Activated naive CD8-positive, alpha-beta T cell treated with anti-CD3 and anti-CD28 coated beads, Interleukin-2, amount 10 ng/mL, durations not matched to agents 7 days and 5 days (primary cell): ENCODE results near the gene YPEL3. TPM values are rescaled to one million over a fixed set of nuclear protein-coding genes. Genes with fewer than 3 reads are reported as not detected.
A peak's percentile ranks its signal among the peaks of the same experiment; 100 is the strongest.

Source experiments
- ATAC-seq: fragments of 150-1000 bp; cut with Tn5 transposase; one replicate; pipeline ENCODE4 v1.10.0; 2021; ENCODE audit warnings: low read depth, moderate library complexity
- POLR2A ChIA-PET: fragments of 350-600 bp; sonication (Branson Sonifier 250); formaldehyde crosslinking; loops from one replicate; lab custom pipeline; 2021; ENCODE audit warnings: antibody characterized with exemption; lab: Charles Lee
- DNase-seq: peaks from one replicate; pipeline ENCODE4 v3.0.0; 2021
- H3K27ac Mint-ChIP-seq: one replicate; pipeline ENCODE4 v1.8.0; 2022; ENCODE audit warnings: mild to moderate bottlenecking, mixed read lengths
- H3K27me3 Mint-ChIP-seq: one replicate; pipeline ENCODE4 v1.8.0; 2022; ENCODE audit warnings: mild to moderate bottlenecking, moderate library complexity, mixed read lengths
- H3K36me3 Mint-ChIP-seq: one replicate; pipeline ENCODE4 v1.8.0; 2021; ENCODE audit warnings: mild to moderate bottlenecking, mixed read lengths
- H3K4me1 Mint-ChIP-seq: one replicate; pipeline ENCODE4 v1.8.0; 2021; ENCODE audit warnings: mixed read lengths
- H3K4me3 Mint-ChIP-seq: one replicate; pipeline ENCODE4 v1.8.0; 2022; ENCODE audit warnings: mild to moderate bottlenecking, moderate library complexity, mixed read lengths
- H3K9me3 Mint-ChIP-seq: one replicate; pipeline ENCODE4 v1.8.0; 2021; ENCODE audit warnings: mixed read lengths
- total RNA-seq, 2 experiments: library from RNA; stranded (reverse); gene quantifications; one replicate each; pipeline ENCODE4 v1.2.3, GENCODE V29; 2021

The YPEL3 gene
- total RNA-seq, 2 experiments from 2014 or later = 135 to 139 TPM

- no peak for ATAC-seq
- Mint-ChIP-seq H3K27me3 (no peaks in the 10 kb centered on the region), H3K36me3 (peaks cover 5% of the 10 kb centered on the region), H3K4me1 (peaks cover 3% of the 10 kb centered on the region), H3K4me3 (no peak overlapping the region), H3K27ac (no peak overlapping the region), H3K9me3 (no peaks in the 10 kb centered on the region)
- POLR2A ChIA-PET = no interaction called here
- DNase-seq = no peak
Measured at GRCh38 chr16:30060836-30061554, 35.0 kb downstream of the YPEL3 start.

- DNase-seq (no peak), ATAC-seq (no peak)
- H3K36me3 Mint-ChIP-seq = peaks cover 4% of the 10 kb centered on the region
- no peak overlapping the region for H3K4me3 Mint-ChIP-seq
- no peaks in the 10 kb centered on the region for H3K27me3 Mint-ChIP-seq
- H3K27ac Mint-ChIP-seq = no peak overlapping the region
- peaks cover 3% of the 10 kb centered on the region for H3K4me1 Mint-ChIP-seq
- H3K9me3 Mint-ChIP-seq = no peaks in the 10 kb centered on the region
- POLR2A ChIA-PET = no interaction called here
Measured at GRCh38 chr16:30060346-30060745, 35.7 kb downstream of the YPEL3 start.

- POLR2A ChIA-PET = interaction anchor here (0.5 to 2.0 kb wide), 6 partner anchors 11 to 382 kb away, joined by 3 to 13 read pairs (median 4); partner anchors contain the start of genes ALDOA, KCTD13 and PPP4C
- H3K36me3 Mint-ChIP-seq = peaks cover 12% of the 10 kb centered on the region
- peak overlapping the region; percentile 42 for H3K4me3 Mint-ChIP-seq
- H3K9me3 Mint-ChIP-seq = no peaks in the 10 kb centered on the region
- no peak overlapping the region for H3K27ac Mint-ChIP-seq
- H3K27me3 Mint-ChIP-seq = no peaks in the 10 kb centered on the region
- H3K4me1 Mint-ChIP-seq = peaks cover 21% of the 10 kb centered on the region
- peak; percentile 69 for DNase-seq
- ATAC-seq = peak; percentile 82
Measured at GRCh38 chr16:30054959-30055553, 41.0 kb downstream of the YPEL3 start.

- no peak overlapping the region for H3K27ac Mint-ChIP-seq
- peak overlapping the region; percentile 42 for H3K4me3 Mint-ChIP-seq
- H3K36me3 Mint-ChIP-seq = peaks cover 10% of the 10 kb centered on the region
- H3K9me3 Mint-ChIP-seq = no peaks in the 10 kb centered on the region
- H3K27me3 Mint-ChIP-seq = no peaks in the 10 kb centered on the region
- ATAC-seq = no peak
- no peak for DNase-seq
- POLR2A ChIA-PET = interaction anchor here (0.5 to 2.0 kb wide), 6 partner anchors 12 to 381 kb away, joined by 3 to 13 read pairs (median 4); partner anchors contain the start of genes ALDOA, CORO1A, KCTD13 and PPP4C
- peaks cover 21% of the 10 kb centered on the region for H3K4me1 Mint-ChIP-seq
Measured at GRCh38 chr16:30054451-30054850, 41.6 kb downstream of the YPEL3 start.

GRCh38 chr16:30053376-30054015 is 42.5 kb downstream of the YPEL3 start:
- peaks cover 21% of the 10 kb centered on the region for H3K4me1 Mint-ChIP-seq
- POLR2A ChIA-PET = interaction anchor here (0.6 to 1.8 kb wide), 9 partner anchors 10 to 131 kb away, joined by 3 to 15 read pairs (median 5); partner anchors contain the start of genes ALDOA, CORO1A, HIRIP3 and INO80E
- peak; percentile 4 for ATAC-seq
- no peaks in the 10 kb centered on the region for H3K27me3 Mint-ChIP-seq
- peaks cover 8% of the 10 kb centered on the region for H3K36me3 Mint-ChIP-seq
- no peak for DNase-seq
- H3K27ac Mint-ChIP-seq = no peak overlapping the region
- peak overlapping the region; percentile 87 for H3K4me3 Mint-ChIP-seq
- H3K9me3 Mint-ChIP-seq = no peaks in the 10 kb centered on the region

- peak; percentile 95 for DNase-seq
- peak; percentile 76 for ATAC-seq
- no peaks in the 10 kb centered on the region for H3K9me3 Mint-ChIP-seq
- H3K27me3 Mint-ChIP-seq = no peaks in the 10 kb centered on the region
- H3K4me3 Mint-ChIP-seq = peak overlapping the region; percentile 87
- H3K4me1 Mint-ChIP-seq = peaks cover 21% of the 10 kb centered on the region
- H3K36me3 Mint-ChIP-seq = peaks cover 8% of the 10 kb centered on the region
- POLR2A ChIA-PET = interaction anchor here (0.6 to 1.8 kb wide), 10 partner anchors 11 to 357 kb away, joined by 3 to 15 read pairs (median 5); partner anchors contain the start of genes ALDOA, CORO1A, HIRIP3 and INO80E
- peak overlapping the region; percentile 67 for H3K27ac Mint-ChIP-seq
Measured at GRCh38 chr16:30052671-30053372, 43.2 kb downstream of the YPEL3 start.

- Mint-ChIP-seq H3K4me3 (peak overlapping the region; percentile 87), H3K36me3 (peaks cover 8% of the 10 kb centered on the region), H3K27ac (peak overlapping the region; percentile 66), H3K9me3 (no peaks in the 10 kb centered on the region), H3K4me1 (peaks cover 21% of the 10 kb centered on the region), H3K27me3 (peaks cover 2% of the 10 kb centered on the region)
- POLR2A ChIA-PET = interaction anchor here (0.9 to 1.0 kb wide), 2 partner anchors 78 to 126 kb away, joined by 3 read pairs; partner anchors contain the start of genes KCTD13 and TAOK2
- DNase-seq (no peak), ATAC-seq (no peak)
Measured at GRCh38 chr16:30051518-30051917, 44.5 kb downstream of the YPEL3 start.

GRCh38 chr16:30049871-30050270 is 46.1 kb downstream of the YPEL3 start:
- POLR2A ChIA-PET = no interaction called here
- H3K36me3 Mint-ChIP-seq = peaks cover 10% of the 10 kb centered on the region

GRCh38 chr16:30046588-30046987 is 49.4 kb downstream of the YPEL3 start:
- peaks cover 4% of the 10 kb centered on the region for H3K27me3 Mint-ChIP-seq
- peaks cover 11% of the 10 kb centered on the region for H3K4me1 Mint-ChIP-seq
- no peak overlapping the region for H3K27ac Mint-ChIP-seq
- DNase-seq = no peak
- ATAC-seq = no peak
- no peak overlapping the region for H3K4me3 Mint-ChIP-seq
- POLR2A ChIA-PET = no interaction called here
- H3K9me3 Mint-ChIP-seq = peaks cover 2% of the 10 kb centered on the region
- H3K36me3 Mint-ChIP-seq = peaks cover 9% of the 10 kb centered on the region

More at GRCh38 chr16:30049871-30050270, 46.1 kb downstream of the YPEL3 start:
- no peak for ATAC-seq
- Mint-ChIP-seq H3K9me3 (peaks cover 2% of the 10 kb centered on the region), H3K4me1 (peaks cover 23% of the 10 kb centered on the region), H3K27me3 (peaks cover 4% of the 10 kb centered on the region), H3K27ac (no peak overlapping the region), H3K4me3 (no peak overlapping the region)
- DNase-seq = no peak

- H3K27me3 Mint-ChIP-seq = peaks cover 4% of the 10 kb centered on the region
- peaks cover 2% of the 10 kb centered on the region for H3K9me3 Mint-ChIP-seq
- ATAC-seq = no peak
- H3K4me1 Mint-ChIP-seq = peaks cover 9% of the 10 kb centered on the region
- peaks cover 7% of the 10 kb centered on the region for H3K36me3 Mint-ChIP-seq
- POLR2A ChIA-PET = interaction anchor here (0.5 kb wide), 1 partner anchor 488 kb away, joined by 4 read pairs; no protein-coding TSS in a partner anchor
- no peak overlapping the region for H3K27ac Mint-ChIP-seq
- DNase-seq = no peak
- no peak overlapping the region for H3K4me3 Mint-ChIP-seq
Measured at GRCh38 chr16:30046178-30046577, 49.8 kb downstream of the YPEL3 start.
